LHCN-M2 (cell line): Measurements from ENCODE around the gene TRIM61. TPM values are rescaled to one million over a fixed set of nuclear protein-coding genes. Genes with fewer than 3 reads are reported as not detected.

ENCODE experiments used
- total RNA-seq: library from RNA; depleted of rRNA; stranded (reverse); fragments of >200 nt; gene quantifications from 2 replicates; pipeline ENCODE4 v1.2.3, GENCODE V29; 2014; rRNA removed

The TRIM61 gene
- total RNA-seq, 1 experiment from 2014 or later = not detected

Other genes with a start within 250 kb of the TRIM61 start
- not detected in 2 replicates for gene SMIM31, start 223.5 kb downstream of the TRIM61 start, total RNA-seq
- gene APELA, start 100.5 kb downstream of the TRIM61 start, total RNA-seq = not detected in 2 replicates
- not detected in 2 replicates for gene TRIM60, start 54.3 kb upstream of the TRIM61 start, total RNA-seq
- gene TRIM75, start 76.2 kb upstream of the TRIM61 start, total RNA-seq = 0.11 and 0.13 TPM in 2 replicates
- gene TMEM192, start 135.2 kb upstream of the TRIM61 start, total RNA-seq = 12.5 and 14.9 TPM in 2 replicates
- 22.2 and 25.6 TPM in 2 replicates for gene KLHL2, start 229.9 kb upstream of the TRIM61 start, total RNA-seq